C4-2B (cell line): ENCODE data around the gene ZBTB20.

Experiments
- H3K27ac ChIP-seq: fragments of 450-650 bp; 2 replicates; pipeline ENCODE4 v1.5.1; 2017
- CTCF ChIP-seq: fragments of 450-650 bp; conservative IDR thresholded peaks from 2 replicates; pipeline ENCODE4 v1.5.1; 2017; ENCODE audit warnings: mild to moderate bottlenecking
- ZFX ChIP-seq: fragments of 450-650 bp; IDR thresholded peaks from 2 replicates; pipeline ENCODE4 v1.6.1; 2017

The ZBTB20 gene

GRCh38 chr3:114887806-114888205 is 259.3 kb downstream of the ZBTB20 start:
- H3K27ac ChIP-seq, result no peak overlapping the region
- TF ChIP-seq CTCF, result no peak

- no peak overlapping the region for H3K27ac ChIP-seq
- TF ChIP-seq CTCF (no peak), ZFX (no peak)
Observed at GRCh38 chr3:114886905-114887304, 260.2 kb downstream of the ZBTB20 start.

- TF ChIP-seq ZFX (no peak), CTCF (no peak)
- H3K27ac ChIP-seq, result no peak overlapping the region
Observed at GRCh38 chr3:114884213-114884923, 262.7 kb downstream of the ZBTB20 start.

GRCh38 chr3:114880078-114880477 is 267.0 kb downstream of the ZBTB20 start:
- no peak overlapping the region for H3K27ac ChIP-seq
- TF ChIP-seq ZFX (no peak), CTCF (no peak)

- H3K27ac ChIP-seq, result no peak overlapping the region
- TF ChIP-seq ZFX (no peak), CTCF (no peak)
Observed at GRCh38 chr3:114879059-114880031, 267.7 kb downstream of the ZBTB20 start.

- H3K27ac ChIP-seq, result no peak overlapping the region
Observed at GRCh38 chr3:114878114-114878839, 268.8 kb downstream of the ZBTB20 start.

More at GRCh38 chr3:114878114-114878839, 268.8 kb downstream of the ZBTB20 start:
- TF ChIP-seq ZFX (no peak), CTCF (no peak)
